GM18502 (cell line): ENCODE results near the gene IFT74.
"Not testable (repeated sequence)": the region's sequence is repeated elsewhere in the genome, so short reads cannot be mapped to it uniquely, and the experiment has no call there.

Source experiments
- ATAC-seq: cut with Tn5 transposase; IDR thresholded peaks from one replicate; pipeline ENCODE4 v1.9.1; 2021; ENCODE audit warnings: mild to moderate bottlenecking; ENCODE audit not compliant: unreplicated experiment, poor library complexity

Gene IFT74

DNA sequence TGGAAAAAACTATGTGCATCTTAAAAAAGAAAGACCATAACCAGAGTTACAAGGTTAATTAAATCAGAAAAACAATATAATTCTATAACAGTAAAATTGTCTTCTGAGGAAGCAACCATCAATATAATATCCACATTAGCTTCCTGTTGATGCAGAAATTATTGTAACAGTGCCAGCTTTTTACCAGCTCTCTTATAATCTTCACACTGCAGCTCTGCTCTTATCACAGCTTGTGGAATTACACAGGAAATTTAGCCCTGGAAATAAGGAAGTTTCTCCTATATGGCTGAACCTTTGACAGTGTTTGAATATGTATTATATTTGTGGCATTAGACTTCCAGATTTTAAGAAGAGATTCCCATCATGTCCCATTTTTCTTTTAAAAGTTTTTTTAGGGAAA lies 103.7 kb downstream of the IFT74 start:
- no peak for ATAC-seq

DNA sequence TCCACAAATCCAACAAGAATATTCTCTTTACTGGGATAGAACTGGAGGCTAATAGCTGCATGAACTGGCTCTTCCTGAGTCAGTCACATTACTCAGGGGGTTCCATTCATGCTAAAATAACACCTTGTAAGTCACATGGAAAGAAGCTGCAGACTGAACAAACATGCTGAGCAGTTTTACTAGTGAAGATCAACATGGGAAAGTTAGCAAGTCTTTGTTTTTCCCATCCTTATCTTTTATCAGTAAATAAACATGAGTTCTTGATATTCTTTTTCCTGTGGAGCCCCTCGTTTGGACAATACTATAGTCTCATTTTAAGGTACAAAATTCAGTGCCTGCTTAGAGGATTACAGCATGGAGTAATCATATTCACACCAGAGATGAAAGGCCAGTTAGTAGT lies 109.1 kb downstream of the IFT74 start:
- ATAC-seq, result no peak

DNA sequence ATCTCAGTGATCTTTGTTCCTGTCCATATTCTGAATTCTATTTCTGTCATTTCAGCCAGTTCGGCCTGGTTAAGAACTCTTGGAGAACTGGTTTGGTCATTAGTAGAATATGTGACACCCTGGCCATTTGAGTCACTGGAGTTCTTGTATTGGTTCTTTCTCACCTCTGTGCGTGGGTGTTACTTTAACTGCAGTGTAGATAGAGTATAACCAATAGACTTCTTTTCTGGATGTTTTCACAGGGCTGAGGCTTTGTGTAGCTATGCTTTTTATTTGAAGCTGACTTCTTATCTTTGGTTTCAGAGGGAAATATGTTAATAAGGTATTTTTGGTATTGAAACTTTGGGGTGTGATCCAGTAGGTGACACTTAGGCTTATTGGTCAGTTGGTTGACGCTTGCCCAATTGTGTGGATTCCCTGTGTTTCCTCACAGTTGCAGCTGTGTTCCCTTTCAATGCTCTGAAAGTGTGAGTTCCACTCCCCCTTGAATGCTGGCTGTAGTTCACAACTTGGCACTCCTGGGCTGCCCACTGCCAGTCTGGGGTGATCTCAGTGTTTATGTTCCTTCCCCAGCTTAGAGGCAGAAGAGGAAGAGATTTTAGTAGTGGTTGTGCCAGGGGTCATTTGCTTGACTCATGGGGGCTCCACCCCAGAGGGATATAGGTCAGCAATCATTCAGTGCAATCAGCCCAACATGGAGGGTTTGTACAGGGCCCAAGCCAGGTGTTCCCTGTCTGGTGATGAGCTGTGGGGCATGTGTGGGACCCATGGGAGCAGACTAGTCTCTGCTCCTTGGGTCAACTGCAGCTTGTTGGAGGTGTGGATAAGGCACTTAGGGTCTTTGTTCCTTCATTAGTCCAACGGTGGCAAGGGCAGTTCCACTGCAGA lies 117.9 kb downstream of the IFT74 start:
- no peak for ATAC-seq

DNA sequence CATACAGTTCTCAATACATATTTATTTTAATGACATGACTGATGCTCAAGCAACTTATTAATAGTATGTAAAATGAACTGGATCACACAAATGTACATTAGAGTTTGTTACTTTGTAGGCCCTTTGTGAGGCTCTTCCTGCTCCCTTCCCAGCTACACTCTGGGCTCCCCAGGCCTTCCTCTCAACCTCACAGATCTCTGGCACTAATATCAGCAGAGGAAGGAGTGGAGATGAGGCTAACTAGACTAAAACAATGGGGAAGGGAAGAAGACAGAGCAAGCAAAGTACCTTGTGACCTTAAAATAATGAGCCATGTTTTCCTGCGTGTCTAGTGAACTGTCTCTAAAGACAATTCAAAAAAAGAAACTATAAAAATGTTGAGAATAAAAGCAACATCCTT lies 122.5 kb downstream of the IFT74 start:
- no peak for ATAC-seq

DNA sequence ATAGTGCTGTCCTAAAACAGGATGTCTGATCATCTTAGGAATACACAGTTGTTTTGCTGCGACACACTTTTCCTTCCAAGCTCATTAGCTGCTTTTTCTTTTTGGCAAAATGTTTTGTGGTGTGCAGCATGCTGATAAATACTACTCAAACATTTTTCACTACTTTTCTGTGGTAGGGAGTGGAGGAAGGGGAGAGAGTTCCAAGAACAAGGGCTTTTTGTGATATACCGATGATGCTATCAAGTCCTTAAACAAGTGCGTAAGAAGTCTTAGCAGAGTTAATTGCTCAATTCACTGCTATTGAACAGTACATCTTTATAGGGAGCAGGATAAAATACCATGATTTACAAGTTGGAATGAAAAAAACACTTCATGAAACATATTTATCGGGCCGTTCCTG lies 129.2 kb downstream of the IFT74 start:
- no peak for ATAC-seq

DNA sequence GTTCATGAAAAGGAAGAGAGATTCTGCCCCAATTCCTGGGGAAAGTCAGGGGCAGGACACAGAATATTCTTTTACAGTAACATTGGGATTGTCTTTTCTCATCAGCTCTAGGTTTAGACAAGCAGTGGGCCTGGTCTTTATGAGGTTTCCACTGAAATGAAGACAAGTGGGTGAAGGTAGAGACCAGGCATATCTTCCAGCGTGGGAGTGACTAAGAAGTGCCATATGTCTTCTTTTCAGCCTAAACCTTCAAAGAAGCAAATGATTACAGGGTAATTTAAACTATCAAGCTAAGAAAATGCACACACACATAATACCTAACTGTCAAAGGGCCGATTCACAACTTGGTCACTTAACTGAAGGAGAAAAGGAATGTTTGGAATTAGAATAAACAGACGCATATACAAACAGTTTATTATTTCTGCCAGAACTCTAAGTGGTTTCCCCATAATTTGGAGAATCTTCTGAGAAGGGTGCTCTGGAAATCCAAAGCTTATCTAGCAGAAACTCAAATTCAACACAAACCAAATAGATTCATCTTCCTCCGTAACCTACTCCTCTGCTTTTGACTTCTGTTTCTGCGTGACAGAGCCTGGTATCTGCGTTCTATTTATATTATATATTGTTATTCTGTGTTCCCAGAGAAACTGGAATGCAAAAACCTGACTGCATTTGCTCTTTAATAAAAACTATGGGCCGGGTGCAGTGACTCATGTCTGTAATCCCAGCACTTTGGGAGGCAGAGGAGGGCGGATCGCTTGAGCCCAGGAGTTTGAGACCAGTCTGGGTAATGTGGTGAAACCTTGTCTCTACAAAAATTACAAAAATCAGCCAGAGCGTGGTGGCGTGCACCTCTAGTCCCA lies 130.8 kb downstream of the IFT74 start:
- no peak for ATAC-seq

DNA sequence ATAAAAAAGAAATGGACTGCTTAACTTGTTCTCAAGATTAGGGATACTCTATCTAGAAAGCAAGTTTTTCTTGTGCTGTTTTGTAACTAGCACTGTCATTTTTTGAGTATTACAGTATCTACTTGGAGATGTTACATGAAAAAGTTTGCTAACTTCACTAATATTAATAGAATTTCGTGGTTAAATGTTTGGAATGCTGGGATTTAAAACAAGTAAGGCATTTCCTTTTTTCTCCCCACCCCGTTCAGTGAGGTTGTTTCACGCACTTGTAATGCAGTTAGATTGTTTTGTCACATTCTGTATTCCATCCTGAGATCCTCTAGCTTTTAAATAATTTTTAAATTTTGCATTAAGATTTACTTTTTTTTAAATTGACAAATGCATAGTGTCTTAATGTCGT lies 132.8 kb downstream of the IFT74 start:
- ATAC-seq, result no peak

DNA sequence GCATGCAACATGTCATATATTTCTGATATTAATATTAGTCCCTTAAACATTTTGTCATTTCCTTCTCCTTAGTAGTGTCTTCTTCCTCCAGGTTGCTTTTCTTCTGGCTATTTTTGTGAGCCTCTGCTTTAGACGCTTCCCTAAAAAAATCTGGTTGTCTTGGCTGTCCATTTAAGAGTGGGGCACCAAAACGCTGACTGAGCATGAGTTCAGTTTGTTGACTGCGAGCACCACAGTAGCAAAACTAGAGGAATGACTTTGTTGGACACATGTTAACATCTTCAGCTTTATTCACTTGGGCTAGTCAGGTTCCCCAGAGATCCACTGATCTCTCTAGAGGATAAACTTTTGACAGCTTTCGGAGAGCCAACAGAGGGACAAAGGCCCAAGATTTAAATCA lies 133.5 kb downstream of the IFT74 start:
- ATAC-seq, result no peak

DNA sequence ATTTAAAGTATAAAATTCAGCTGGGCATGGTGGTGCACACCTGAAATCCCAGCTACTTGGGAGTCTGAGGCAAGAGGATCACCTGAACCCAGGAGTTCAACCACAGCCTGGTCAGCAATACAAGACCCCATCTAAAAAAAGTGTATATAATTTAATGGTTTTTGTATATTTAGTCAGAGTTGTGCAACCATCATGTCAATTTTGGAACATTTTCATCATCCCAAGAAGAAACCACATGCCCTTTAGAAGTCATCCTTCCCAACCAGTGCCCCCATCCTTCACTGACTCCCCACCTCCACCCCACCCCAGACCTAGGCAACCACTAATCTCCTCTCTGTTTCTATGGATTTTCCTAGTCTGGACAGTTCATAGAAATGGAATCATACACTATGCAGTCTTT lies 134.0 kb downstream of the IFT74 start:
- no peak for ATAC-seq

DNA sequence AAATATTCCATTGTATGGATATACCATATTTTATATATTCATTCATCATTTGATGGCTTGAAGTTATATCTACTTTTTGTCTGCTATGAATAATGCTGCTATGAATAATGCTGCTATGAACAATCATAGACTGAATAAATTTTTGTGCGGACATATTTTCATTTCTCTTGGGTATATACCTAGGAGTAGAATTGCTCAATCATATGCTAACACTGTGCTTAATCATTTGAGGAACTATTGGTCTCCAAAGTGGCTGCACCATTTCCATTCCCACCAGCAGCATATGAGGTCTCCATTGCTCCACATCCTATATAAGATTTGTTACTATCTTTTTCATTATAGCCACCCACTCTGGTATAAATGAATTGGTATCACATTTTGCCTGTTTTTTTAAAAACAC lies 134.5 kb downstream of the IFT74 start:
- no peak for ATAC-seq

DNA sequence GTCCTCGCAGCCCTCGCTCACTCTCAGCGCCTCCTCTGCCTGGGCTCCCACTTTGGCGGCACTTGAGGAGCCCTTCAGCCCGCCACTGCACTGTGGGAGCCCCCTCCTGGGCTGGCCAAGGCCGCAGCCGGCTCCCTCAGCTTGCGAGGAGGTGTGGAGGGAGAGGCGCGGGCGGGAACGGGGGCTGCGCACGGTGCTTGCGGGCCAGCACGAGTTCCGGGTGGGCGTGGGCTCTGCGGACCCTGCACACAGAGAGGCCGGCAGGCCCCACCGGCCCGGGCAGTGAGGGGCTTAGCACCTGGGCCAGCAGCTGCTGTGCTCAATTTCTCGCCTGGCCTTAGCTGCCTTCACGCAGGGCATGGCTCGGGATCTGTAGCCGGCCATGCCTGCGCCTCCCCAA lies 136.3 kb downstream of the IFT74 start:
- not testable (repeated sequence) for ATAC-seq

DNA sequence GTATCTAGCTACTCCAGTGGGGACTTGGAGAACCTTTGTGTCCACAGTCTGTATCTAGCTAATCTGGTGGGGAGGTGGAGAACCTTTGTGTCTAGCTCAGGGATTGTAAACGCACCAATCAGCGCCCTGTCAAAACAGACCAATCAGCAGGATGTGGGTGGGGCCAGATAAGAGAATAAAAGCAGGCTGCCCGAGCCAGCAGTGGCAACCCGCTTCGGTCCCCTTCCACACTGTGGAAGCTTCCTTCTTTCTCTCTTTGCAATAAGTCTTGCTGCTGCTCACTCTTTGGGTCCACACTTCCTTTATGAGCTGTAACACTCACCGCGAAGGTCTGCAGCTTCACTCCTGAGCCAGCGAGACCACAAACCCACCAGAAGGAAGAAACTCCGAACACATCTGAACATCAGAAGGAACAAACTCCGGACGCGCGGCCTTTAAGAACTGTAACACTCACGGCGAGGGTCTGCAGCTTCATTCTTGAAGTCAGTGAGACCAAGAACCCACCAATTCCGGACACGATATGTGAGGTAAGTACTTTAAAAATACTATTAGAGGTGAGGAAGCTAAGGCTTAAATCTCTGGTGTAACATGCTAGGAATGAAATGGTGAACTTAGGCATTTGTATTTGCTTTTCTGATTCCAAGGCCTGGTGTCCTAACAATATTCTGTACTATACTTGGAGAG lies 137.3 kb downstream of the IFT74 start:
- ATAC-seq, result not testable (repeated sequence)

DNA sequence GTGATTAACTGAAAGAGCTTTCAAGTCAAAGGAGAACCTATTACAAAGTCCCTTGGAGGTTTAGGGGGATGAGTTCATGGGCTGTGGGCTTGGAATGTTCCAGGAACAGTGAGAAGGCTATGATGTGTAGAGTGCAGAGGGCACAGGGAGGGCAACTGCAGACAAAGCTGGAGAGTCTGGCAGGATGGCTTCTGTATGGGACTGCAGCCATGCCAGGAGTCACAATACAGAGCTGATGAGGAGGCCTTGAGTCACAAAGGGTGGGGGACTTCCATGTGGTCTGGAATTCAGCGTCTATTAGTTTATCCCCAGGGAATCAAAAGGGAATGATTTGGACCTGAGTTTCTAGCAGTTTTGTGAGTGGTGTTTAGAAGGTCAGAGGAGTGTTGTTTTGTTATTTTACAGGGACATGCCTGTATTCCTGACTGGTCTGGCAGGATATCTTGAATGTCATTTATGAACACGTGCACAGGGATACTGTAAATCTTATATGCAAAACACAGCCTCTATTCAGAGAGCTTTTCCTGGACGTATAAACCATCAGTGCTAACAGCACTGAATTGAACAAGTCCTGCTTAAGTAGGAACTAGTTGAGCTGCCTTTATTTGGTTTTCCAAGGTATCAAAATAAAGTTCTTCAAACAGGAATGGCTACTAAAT lies 138.6 kb downstream of the IFT74 start:
- no peak for ATAC-seq

DNA sequence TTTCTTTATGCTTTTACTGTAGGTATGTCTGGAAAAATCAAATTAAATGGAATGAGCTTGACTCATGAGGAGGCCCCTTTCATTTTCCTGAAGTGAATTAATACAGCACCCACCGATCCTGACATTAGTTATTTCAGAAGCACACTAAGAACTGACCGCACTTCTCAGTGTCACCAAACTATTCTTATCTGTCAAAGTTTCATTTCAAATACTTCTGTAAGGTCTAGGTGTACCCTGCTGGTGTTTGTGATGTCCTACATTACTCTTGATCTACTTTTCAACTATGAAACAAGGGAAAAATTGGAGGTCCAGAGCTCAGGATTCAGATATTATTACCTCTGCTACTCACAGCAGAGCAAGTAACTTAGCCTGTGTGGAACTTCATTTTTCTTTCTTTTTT lies 151.0 kb downstream of the IFT74 start:
- no peak for ATAC-seq

DNA sequence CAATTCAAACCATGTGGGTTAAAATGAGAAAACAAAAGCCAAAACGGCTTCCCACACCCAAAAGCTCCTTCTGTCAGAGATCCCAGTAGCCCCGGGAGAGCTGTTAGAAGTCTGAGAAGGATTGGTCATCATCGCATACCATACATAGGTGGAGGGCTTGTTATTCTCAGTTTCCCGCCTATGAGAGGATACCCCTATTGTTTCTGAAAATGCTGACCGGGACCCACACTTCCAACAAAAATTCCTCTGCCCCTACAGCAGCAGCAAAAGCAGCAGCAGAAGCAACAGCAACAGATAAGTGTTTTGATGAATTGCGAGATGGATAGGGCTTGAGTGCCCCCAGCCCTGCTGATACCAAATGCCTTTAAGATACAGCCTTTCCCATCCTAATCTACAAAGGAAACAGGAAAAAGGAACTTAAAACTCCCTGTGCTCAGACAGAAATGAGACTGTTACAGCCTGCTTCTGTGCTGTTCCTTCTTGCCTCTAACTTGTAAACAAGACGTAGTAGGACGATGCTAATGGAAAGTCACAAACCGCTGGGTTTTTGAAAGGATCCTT lies 152.8 kb downstream of the IFT74 start, which contains the start of gene TEK:
Gene TEK (plus strand): TSS at position 245 of the 561 bp plus-strand sequence. CDS start 366 bp downstream, outside the sequence.
- no peak for ATAC-seq

DNA sequence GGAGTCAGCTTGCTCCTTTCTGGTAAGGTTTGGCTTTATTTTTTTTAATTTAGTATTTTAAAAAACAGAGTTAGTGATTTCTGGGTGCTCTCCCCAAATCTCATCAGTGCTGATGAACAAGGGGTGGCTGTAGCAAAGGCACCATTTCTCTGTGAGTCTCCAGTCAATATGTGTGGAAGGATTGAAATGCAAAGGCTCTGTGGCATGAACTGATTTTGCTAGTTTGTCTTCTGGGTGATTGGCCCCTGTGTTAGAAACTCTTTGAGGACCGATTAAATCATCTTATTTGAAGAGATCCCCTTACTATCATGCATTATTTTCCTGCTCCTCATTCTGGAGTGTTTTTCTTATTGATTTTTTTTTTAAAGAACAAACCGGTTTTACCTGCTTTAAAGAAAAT lies 153.4 kb downstream of the IFT74 start:
- no peak for ATAC-seq

DNA sequence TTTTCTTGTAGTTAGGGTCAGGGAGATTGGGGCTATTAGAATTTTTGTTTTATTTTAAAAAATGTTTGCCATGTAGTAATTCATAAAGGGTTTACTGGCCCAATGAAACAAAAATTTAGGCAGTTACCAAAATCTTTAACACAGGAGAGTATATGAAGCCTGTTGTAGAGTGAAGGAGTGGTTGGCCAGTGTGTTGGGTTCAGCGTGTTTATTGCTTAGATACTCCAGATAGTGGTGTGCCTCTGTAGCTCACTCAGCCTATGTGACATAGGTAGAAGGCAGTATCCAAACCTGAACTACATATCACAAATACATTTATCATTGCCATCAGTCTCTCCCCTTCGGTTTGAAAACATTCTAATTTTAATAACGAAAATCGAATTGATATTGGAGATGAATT lies 154.0 kb downstream of the IFT74 start:
- no peak for ATAC-seq

DNA sequence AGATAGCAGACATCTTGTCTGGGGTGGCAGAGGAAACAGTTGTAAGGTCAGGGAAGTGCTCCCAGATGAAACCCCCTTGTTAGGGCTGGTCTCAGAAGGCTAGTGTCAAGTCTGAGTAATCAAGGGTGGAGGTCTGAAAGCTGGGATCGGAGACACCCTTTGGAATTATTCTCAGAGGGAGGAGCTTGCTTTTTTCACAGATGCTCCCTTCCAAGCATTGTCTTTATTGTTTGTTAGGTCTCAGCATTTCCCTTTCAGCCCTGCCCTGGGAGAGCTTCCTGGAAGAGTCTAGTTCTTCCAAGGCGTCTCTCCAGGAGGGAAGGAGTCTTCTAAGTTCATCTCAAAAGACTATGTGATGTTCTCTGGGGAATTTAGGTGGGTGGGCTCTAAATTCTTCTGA lies 156.0 kb downstream of the IFT74 start:
- ATAC-seq, result no peak
